K562 (cell line): ENCODE measurements around the gene CYTH1. TPM values are rescaled to one million over a fixed set of nuclear protein-coding genes. Genes with fewer than 3 reads are reported as not detected.

Experiments used
- ATAC-seq: fragments of 200-7000 bp; cut with Tn5 transposase; 3 replicates; pipeline ENCODE4 v1.9.1; 2020; ENCODE audit warnings: moderate library complexity
- BruUV-seq: library from RNA; stranded (reverse); fragments of 400-500 nt; replicated peaks from 2 replicates; lab custom pipeline; 2021; lab: Mats Ljungman, UMichigan
- CTCF ChIA-PET: fragments of 300-600 bp; formaldehyde crosslinking; extraction: SDS; loops from one replicate; lab custom pipeline; 2021; ENCODE audit warnings: low intra/inter-chr PET ratio; lab: Yijun Ruan, JAX
- POLR2A ChIA-PET: fragments of 300-600, 350-650 bp; sonication (Branson Sonifier 250); formaldehyde crosslinking; extraction: SDS; loops from one replicate; lab custom pipeline; 2021; ENCODE audit warnings: antibody characterized with exemption, inconsistent platforms; lab: Yijun Ruan, JAX
- DNase-seq, 4 experiments: peaks; one replicate each; pipeline versions ENCODE4 v3.0.0 to v3.0.0-alpha.2; 2011 to 2018; ENCODE audit warnings: low spot score in 3 of 4, mixed read lengths in 3 of 4; ENCODE audit errors: extremely low read depth in 1 of 4
- FAIRE-seq: peaks from 2 replicates; lab custom pipeline; 2011; peaks lifted over from hg19 to GRCh38; lab: Jason Lieb, UNC
- H2AFZ ChIP-seq: 2 replicates; pipeline ENCODE4 v1.6.0; 2011; ENCODE audit warnings: low read depth, low read length, control low read depth, inconsistent platforms
- H3K27ac ChIP-seq: fragments of 200-600 bp; 3 replicates; pipeline ENCODE4 v1.8.0; 2011; ENCODE audit warnings: low read depth, mild to moderate bottlenecking, control low read depth, inconsistent platforms, low read length, moderate library complexity, mixed read lengths; ENCODE audit errors: extremely low read depth
- H3K27me3 ChIP-seq, 2 experiments: fragments of 300-600 bp in 1 of 2; 2 replicates in 1 of 2; 3 replicates in 1 of 2; pipeline versions ENCODE4 v1.6.0 to v1.8.0; 2011; ENCODE audit warnings: inconsistent platforms in 2 of 2, low read length in 2 of 2, mild to moderate bottlenecking in 1 of 2, mixed read lengths in 1 of 2, moderate library complexity in 1 of 2; ENCODE audit not compliant: control insufficient read depth in 2 of 2, insufficient read depth in 2 of 2
- H3K36me3 ChIP-seq: fragments of 300-600 bp; 3 replicates; pipeline ENCODE4 v1.8.0; 2011; ENCODE audit warnings: mild to moderate bottlenecking, low read length, inconsistent platforms; ENCODE audit not compliant: control insufficient read depth, insufficient read depth
- H3K4me1 ChIP-seq, 2 experiments: fragments of 200-600 bp in 1 of 2; replicated peaks in 1 of 2; 2 replicates in 1 of 2; 3 replicates in 1 of 2; pipeline versions ENCODE4 v1.5.1 to v1.8.0; 2011; ENCODE audit warnings: inconsistent platforms in 2 of 2, low read length in 2 of 2, mild to moderate bottlenecking in 1 of 2, mixed read lengths in 1 of 2, moderate library complexity in 1 of 2; ENCODE audit not compliant: control insufficient read depth in 2 of 2, insufficient read depth in 2 of 2
- H3K4me2 ChIP-seq: 2 replicates; pipeline ENCODE4 v1.6.1; 2011; ENCODE audit warnings: low read length, control low read depth, inconsistent platforms, mixed read lengths; ENCODE audit not compliant: insufficient read depth
- H3K4me3 ChIP-seq: fragments of 200-600 bp; sonication (generic), shearing (Covaris generic); 2 replicates; pipeline ENCODE4 v1.5.1; 2016; ENCODE audit warnings: control low read depth, inconsistent platforms
- H3K79me2 ChIP-seq: fragments of 200-600 bp; 3 replicates; pipeline ENCODE4 v1.8.0; 2011; ENCODE audit warnings: low read length, inconsistent platforms; ENCODE audit not compliant: control insufficient read depth, insufficient read depth
- H3K9ac ChIP-seq, 2 experiments: 2 replicates each; pipeline versions ENCODE4 v1.6.0 to v1.6.1; 2011; ENCODE audit warnings: low read depth in 2 of 2, low read length in 2 of 2, control low read depth in 1 of 2, inconsistent platforms in 1 of 2, mild to moderate bottlenecking in 1 of 2, mixed read lengths in 1 of 2; ENCODE audit not compliant: insufficient read depth in 1 of 2
- H3K9me1 ChIP-seq: one replicate; pipeline ENCODE4 v1.6.0; 2011; ENCODE audit warnings: inconsistent platforms, mild to moderate bottlenecking, low read length, moderate library complexity; ENCODE audit not compliant: control insufficient read depth, insufficient read depth
- H3K9me3 ChIP-seq: replicated peaks from 2 replicates; pipeline ENCODE4 v1.5.1; 2011; ENCODE audit warnings: low read depth, low read length, inconsistent platforms; ENCODE audit not compliant: control insufficient read depth, insufficient read depth
- H4K20me1 ChIP-seq: replicated peaks from 2 replicates; pipeline ENCODE4 v1.6.1; 2011; ENCODE audit warnings: low read length, inconsistent platforms, mixed read lengths; ENCODE audit not compliant: control insufficient read depth, insufficient read depth
- CC2D1A ChIP-seq: fragments of 450-650 bp; IDR thresholded peaks from 2 replicates; pipeline ENCODE4 v1.6.1; 2017; ENCODE audit warnings: mild to moderate bottlenecking
- RBM25 ChIP-seq: fragments of 200-400 bp; formaldehyde crosslinking; IDR thresholded peaks from 2 replicates; pipeline ENCODE4 v1.6.1; 2018; ENCODE audit warnings: low read length, low read depth, moderate library complexity; ENCODE audit not compliant: severe bottlenecking
- RBM39 ChIP-seq: fragments of 200-400 bp; formaldehyde crosslinking; optimal IDR thresholded peaks from 2 replicates; pipeline ENCODE3; 2018; ENCODE audit warnings: low read depth, low read length
- ZNF584 ChIP-seq: fragments of 200-800 bp; sonication (Bioruptor generic); IDR thresholded peaks from 2 replicates; pipeline ENCODE4 v1.6.1; 2016; ENCODE audit warnings: low read depth, mild to moderate bottlenecking, missing genetic modification characterization, missing compliant biosample characterization
- WGBS: fragments of 100-300 bp; shearing (Covaris generic); methylation state at CpG from one replicate; pipeline ENCODE4 v1.1.6; 2016; ENCODE audit warnings: low coverage, mixed read lengths; ENCODE audit not compliant: insufficient coverage; ENCODE audit errors: missing lambda C conversion rate; 5-methylcytosine and 5-hydroxymethylcytosine counted together
- in situ Hi-C: fragments of 300-500 bp; cut with MboI; formaldehyde crosslinking; loops from 4 replicates; pipeline ENCODE4 v1.15.0; 2018; ENCODE audit warnings: inconsistent platforms, mixed read lengths
- intact Hi-C: fragments of 100-400 bp; cut with micrococcal nuclease; formaldehyde crosslinking; loops from 2 replicates; pipeline ENCODE4 v1.14.2; 2022
- polyA plus RNA-seq, 8 experiments: library from polyadenylated mRNA; depleted of rRNA in 4 of 8; stranded (reverse) in 5 of 8; unstranded in 3 of 8; fragments of >200 nt; fragmentation: Nextera tagmentation in 2 of 8; fragmentation: Illumina TruSeq in 1 of 8; extraction: Ambion mirVana in 2 of 8; extraction: Trizol in 1 of 8; gene quantifications; 2 replicates each; pipeline versions ENCODE4 v1.2.1 to v1.2.3, GENCODE V29; 2011 to 2014; ENCODE audit warnings: inconsistent platforms in 1 of 8, missing spikeins in 1 of 8
- total RNA-seq, 7 experiments: library from RNA; depleted of rRNA in 6 of 7; stranded (reverse); fragments of >200 nt in 6 of 7; fragmentation: Illumina TruSeq in 2 of 7; extraction: Trizol in 2 of 7; gene quantifications; 2 replicates each; pipeline versions ENCODE4 v1.2.1 to v1.2.3, GENCODE V29; 2011 to 2021; ENCODE audit warnings: low replicate concordance in 1 of 7
- TF ChIP-seq, protein P1 (sequence below): fragments of 250-450 bp; sonication (Bioruptor Pico); IDR thresholded peaks from 2 replicates; pipeline ENCODE4 v1.5.0; 2021; ENCODE audit warnings: mild to moderate bottlenecking, borderline replicate concordance
- TF ChIP-seq, protein P2 (sequence below), 3 experiments: IDR thresholded peaks in 2 of 3; conservative IDR thresholded peaks in 1 of 3; 2 replicates each; pipeline ENCODE4 v1.5.1; 2011 to 2012; ENCODE audit warnings: low read length in 3 of 3, mild to moderate bottlenecking in 3 of 3, control low read depth in 2 of 3, improper control_type of control experiment in 1 of 3, inconsistent platforms in 1 of 3, low read depth in 1 of 3, mixed read lengths in 1 of 3, moderate library complexity in 1 of 3; ENCODE audit not compliant: insufficient read depth in 2 of 3

Gene CYTH1
- total and polyA plus RNA-seq, 9 of the 15 experiments (the other 6 are each of a cell fraction or from before 2014, with no cell fraction given), result 0.52 to 27.7 (median 16.8) TPM

DNA sequence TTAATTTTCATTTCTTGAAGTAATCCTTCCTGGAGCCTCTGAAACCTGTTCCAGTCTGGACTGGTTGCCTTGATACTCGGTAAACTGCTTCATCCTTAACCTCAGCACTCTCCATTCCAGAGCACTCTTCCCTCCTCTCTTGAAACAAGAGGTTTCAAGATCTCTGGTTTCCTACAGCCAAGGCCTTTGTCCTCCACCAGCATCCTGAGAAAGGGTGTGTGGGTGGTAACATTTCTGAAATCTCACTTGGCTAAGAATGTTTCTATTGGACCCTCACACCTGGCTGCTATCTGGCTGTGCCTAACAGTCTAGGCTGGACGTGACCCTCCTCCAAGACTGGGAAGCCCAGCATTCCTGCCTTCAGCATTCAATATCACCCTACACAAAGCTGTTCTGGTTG lies 99.7 kb downstream of the CYTH1 start:
- ChIA-PET CTCF (no interaction called here), POLR2A (interaction anchor here (0.6 to 1.2 kb wide), 2 partner anchors 17 to 568 kb away, joined by 3 read pairs; no protein-coding TSS in a partner anchor)
- DNase-seq, result no peak
- no peak for ATAC-seq
- H3K4me2 ChIP-seq, result no peak overlapping the region
- H3K36me3 ChIP-seq, result peaks cover 19% of the 10 kb centered on the region; the same call in 2 of the 3 replicates
- H3K9ac ChIP-seq, result no peak overlapping the region
- no TSS peak for BruUV-seq
- no peak overlapping the region for H2AFZ ChIP-seq
- 59% methylated on average over 2 of the region's 2 CpGs for WGBS
- intact Hi-C loops (no loop called here), in situ Hi-C loops (no loop called here)
- H3K4me3 ChIP-seq, result no peak overlapping the region
- 0 out of 2 replicates have a peak, but pooled peaks cover 3% of the 10 kb centered on the region for H4K20me1 ChIP-seq
- H3K79me2 ChIP-seq, result no peaks in the 10 kb centered on the region
- no peaks in the 10 kb centered on the region for H3K4me1 ChIP-seq
- H3K27me3 ChIP-seq, result no peaks in the 10 kb centered on the region
- H3K9me1 ChIP-seq, result no peaks in the 10 kb centered on the region
- no peak for FAIRE-seq
- no peaks in the 10 kb centered on the region for H3K9me3 ChIP-seq
- TF ChIP-seq, protein P1, sequence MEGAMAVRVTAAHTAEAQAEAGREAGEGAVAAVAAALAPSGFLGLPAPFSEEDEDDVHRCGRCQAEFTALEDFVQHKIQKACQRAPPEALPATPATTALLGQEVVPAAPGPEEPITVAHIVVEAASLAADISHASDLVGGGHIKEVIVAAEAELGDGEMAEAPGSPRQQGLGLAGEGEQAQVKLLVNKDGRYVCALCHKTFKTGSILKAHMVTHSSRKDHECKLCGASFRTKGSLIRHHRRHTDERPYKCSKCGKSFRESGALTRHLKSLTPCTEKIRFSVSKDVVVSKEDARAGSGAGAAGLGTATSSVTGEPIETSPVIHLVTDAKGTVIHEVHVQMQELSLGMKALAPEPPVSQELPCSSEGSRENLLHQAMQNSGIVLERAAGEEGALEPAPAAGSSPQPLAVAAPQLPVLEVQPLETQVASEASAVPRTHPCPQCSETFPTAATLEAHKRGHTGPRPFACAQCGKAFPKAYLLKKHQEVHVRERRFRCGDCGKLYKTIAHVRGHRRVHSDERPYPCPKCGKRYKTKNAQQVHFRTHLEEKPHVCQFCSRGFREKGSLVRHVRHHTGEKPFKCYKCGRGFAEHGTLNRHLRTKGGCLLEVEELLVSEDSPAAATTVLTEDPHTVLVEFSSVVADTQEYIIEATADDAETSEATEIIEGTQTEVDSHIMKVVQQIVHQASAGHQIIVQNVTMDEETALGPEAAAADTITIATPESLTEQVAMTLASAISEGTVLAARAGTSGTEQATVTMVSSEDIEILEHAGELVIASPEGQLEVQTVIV, result no peak
- no peak for TF ChIP-seq ZNF584
- TF ChIP-seq, protein P2, sequence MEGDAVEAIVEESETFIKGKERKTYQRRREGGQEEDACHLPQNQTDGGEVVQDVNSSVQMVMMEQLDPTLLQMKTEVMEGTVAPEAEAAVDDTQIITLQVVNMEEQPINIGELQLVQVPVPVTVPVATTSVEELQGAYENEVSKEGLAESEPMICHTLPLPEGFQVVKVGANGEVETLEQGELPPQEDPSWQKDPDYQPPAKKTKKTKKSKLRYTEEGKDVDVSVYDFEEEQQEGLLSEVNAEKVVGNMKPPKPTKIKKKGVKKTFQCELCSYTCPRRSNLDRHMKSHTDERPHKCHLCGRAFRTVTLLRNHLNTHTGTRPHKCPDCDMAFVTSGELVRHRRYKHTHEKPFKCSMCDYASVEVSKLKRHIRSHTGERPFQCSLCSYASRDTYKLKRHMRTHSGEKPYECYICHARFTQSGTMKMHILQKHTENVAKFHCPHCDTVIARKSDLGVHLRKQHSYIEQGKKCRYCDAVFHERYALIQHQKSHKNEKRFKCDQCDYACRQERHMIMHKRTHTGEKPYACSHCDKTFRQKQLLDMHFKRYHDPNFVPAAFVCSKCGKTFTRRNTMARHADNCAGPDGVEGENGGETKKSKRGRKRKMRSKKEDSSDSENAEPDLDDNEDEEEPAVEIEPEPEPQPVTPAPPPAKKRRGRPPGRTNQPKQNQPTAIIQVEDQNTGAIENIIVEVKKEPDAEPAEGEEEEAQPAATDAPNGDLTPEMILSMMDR (IDR thresholded peaks at IDR 0.05 in 2 of 3, conservative IDR thresholded peaks at IDR 0.05 in 1 of 3; ENCODE audit: insufficient read depth in 2 of 3, low read depth in 1 of 3, low read length in 3 of 3), result no peak
- no peak for TF ChIP-seq RBM39
- TF ChIP-seq CC2D1A, result no peak
- no peak for TF ChIP-seq RBM25
- no peak overlapping the region for H3K27ac ChIP-seq
